CD14-positive monocyte (primary cell): ENCODE results near the gene CEP72. TPM values are rescaled to one million over a fixed set of nuclear protein-coding genes. Genes with fewer than 3 reads are reported as not detected.
A peak's percentile ranks its signal among the peaks of the same experiment; 100 is the strongest.

ENCODE experiments used
- DNase-seq, 3 donors: peaks; one replicate each; pipeline ENCODE4 v3.0.0-alpha.2; 2011 to 2022
- H2AFZ ChIP-seq: 2 replicates; pipeline ENCODE4 v1.6.0; 2012; ENCODE audit warnings: mild to moderate bottlenecking, low read depth, low read length, inconsistent platforms; ENCODE audit not compliant: insufficient read depth, poor library complexity, severe bottlenecking
- H3K27ac ChIP-seq, 2 donors: 1 replicate in 1 of 2; 2 replicates in 1 of 2; pipeline ENCODE4 v1.5.1; 2012 to 2013; ENCODE audit warnings: low read length in 2 of 2, control low read depth in 1 of 2, inconsistent platforms in 1 of 2, low read depth in 1 of 2, mild to moderate bottlenecking in 1 of 2
- H3K27me3 ChIP-seq, 2 donors: one replicate each; pipeline versions ENCODE4 v1.6.0 to v1.6.1; 2011 to 2013; ENCODE audit warnings: low read length in 2 of 2; ENCODE audit not compliant: control insufficient read depth in 2 of 2, insufficient read depth in 2 of 2
- H3K36me3 ChIP-seq, 2 donors: replicated peaks in 1 of 2; 1 replicate in 1 of 2; 2 replicates in 1 of 2; pipeline versions ENCODE4 v1.5.1 to v1.6.1; 2012 to 2013; ENCODE audit warnings: low read length in 2 of 2, control low read depth in 1 of 2, inconsistent platforms in 1 of 2, mild to moderate bottlenecking in 1 of 2; ENCODE audit not compliant: insufficient read depth in 2 of 2, control insufficient read depth in 1 of 2
- H3K4me1 ChIP-seq, 2 donors: 1 replicate in 1 of 2; 2 replicates in 1 of 2; pipeline versions ENCODE4 v1.5.1 to v1.6.1; 2012 to 2013; ENCODE audit warnings: low read length in 2 of 2, control low read depth in 1 of 2, inconsistent platforms in 1 of 2, mild to moderate bottlenecking in 1 of 2, moderate library complexity in 1 of 2; ENCODE audit not compliant: insufficient read depth in 2 of 2, control insufficient read depth in 1 of 2
- H3K4me2 ChIP-seq: replicated peaks from 2 replicates; pipeline ENCODE3; 2012; ENCODE audit warnings: low read length, moderate library complexity, mild to moderate bottlenecking; ENCODE audit not compliant: poor library complexity, severe bottlenecking; ENCODE audit errors: extremely low read depth
- H3K4me3 ChIP-seq, 3 experiments: fragments of 200-600 bp in 1 of 3; sonication (generic) in 1 of 3; replicated peaks in 1 of 3; 1 replicate in 2 of 3; 2 replicates in 1 of 3; pipeline ENCODE4 v1.5.1; 2011 to 2013; ENCODE audit warnings: low read length in 3 of 3, mild to moderate bottlenecking in 3 of 3, control low read depth in 2 of 3, low read depth in 2 of 3, inconsistent platforms in 1 of 3, moderate library complexity in 1 of 3
- H3K79me2 ChIP-seq: 2 replicates; pipeline ENCODE4 v1.6.0; 2012; ENCODE audit warnings: mild to moderate bottlenecking, control low read depth, inconsistent platforms, low read length, moderate library complexity; ENCODE audit not compliant: insufficient read depth
- H3K9ac ChIP-seq: 2 replicates; pipeline ENCODE4 v1.6.0; 2017; ENCODE audit warnings: low read length, mild to moderate bottlenecking; ENCODE audit not compliant: insufficient read depth, poor library complexity, severe bottlenecking
- H3K9me3 ChIP-seq, 2 donors: replicated peaks in 1 of 2; 1 replicate in 1 of 2; 2 replicates in 1 of 2; pipeline versions ENCODE4 v1.5.1 to v1.6.1; 2012 to 2013; ENCODE audit warnings: low read length in 2 of 2, control low read depth in 1 of 2; ENCODE audit not compliant: control insufficient read depth in 1 of 2, insufficient read depth in 1 of 2
- H4K20me1 ChIP-seq: 2 replicates; pipeline ENCODE4 v1.6.0; 2012; ENCODE audit warnings: mild to moderate bottlenecking, low read length, control low read depth, moderate library complexity; ENCODE audit not compliant: insufficient read depth
- H3K27ac Mint-ChIP-seq, 7 donors: one replicate each; pipeline ENCODE4 v1.8.0; 2020; ENCODE audit warnings: mild to moderate bottlenecking in 7 of 7, mixed read lengths in 7 of 7, moderate library complexity in 6 of 7, inconsistent platforms in 2 of 7
- H3K27me3 Mint-ChIP-seq, 3 donors: one replicate each; pipeline ENCODE4 v1.8.0; 2021 to 2022; ENCODE audit warnings: low read depth in 3 of 3, mild to moderate bottlenecking in 3 of 3, mixed read lengths in 3 of 3, moderate library complexity in 3 of 3, inconsistent platforms in 1 of 3
- H3K36me3 Mint-ChIP-seq, 2 donors: one replicate each; pipeline ENCODE4 v1.8.0; 2020; ENCODE audit warnings: mixed read lengths in 2 of 2, inconsistent platforms in 1 of 2, mild to moderate bottlenecking in 1 of 2
- H3K4me1 Mint-ChIP-seq: one replicate; pipeline ENCODE4 v1.8.0; 2020; ENCODE audit warnings: mild to moderate bottlenecking, mixed read lengths
- H3K4me3 Mint-ChIP-seq, 2 donors: one replicate each; pipeline ENCODE4 v1.8.0; 2020; ENCODE audit warnings: mild to moderate bottlenecking in 2 of 2, mixed read lengths in 2 of 2, moderate library complexity in 1 of 2
- H3K9me3 Mint-ChIP-seq, 7 donors: one replicate each; pipeline ENCODE4 v1.8.0; 2020 to 2022; ENCODE audit warnings: mixed read lengths in 7 of 7, mild to moderate bottlenecking in 6 of 7, moderate library complexity in 6 of 7, inconsistent platforms in 2 of 7
- CTCF ChIP-seq: fragments of 200-600 bp; IDR thresholded peaks from one replicate; pipeline ENCODE4 v1.8.0; 2022; ENCODE audit warnings: antibody characterized with exemption, mild to moderate bottlenecking
- WGBS: methylation state at CpG from one replicate; pipeline ENCODE4 v1.1.5; 2013; ENCODE audit warnings: missing lambda C conversion rate; ENCODE audit not compliant: insufficient coverage; 5-methylcytosine and 5-hydroxymethylcytosine counted together
- intact Hi-C, 2 donors: fragments of 100-400 bp; cut with micrococcal nuclease; formaldehyde crosslinking; loops; one replicate each; pipeline versions ENCODE4 v1.15.0 to v1.15.1; 2023
- polyA plus RNA-seq, 3 donors: library from polyadenylated mRNA; depleted of rRNA in 1 of 3; unstranded in 2 of 3; stranded (reverse) in 1 of 3; fragments of 300-500 nt in 2 of 3; fragments of >200 nt in 1 of 3; fragmentation: Illumina TruSeq in 2 of 3; gene quantifications; 1 replicate in 2 of 3; 2 replicates in 1 of 3; pipeline ENCODE4 v1.2.3, GENCODE V29; 2012 to 2021

The CEP72 gene
- polyA plus RNA-seq, 3 donors = 0.13 to 2.1 (median 0.24) TPM

- H3K36me3 Mint-ChIP-seq = peaks cover 8 to 9% of the 10 kb centered on the region in 2 donors
- H3K9me3 Mint-ChIP-seq = peaks cover 5 to 7% (median 6%) of the 10 kb centered on the region in 7 donors
- H3K4me1 Mint-ChIP-seq = peaks cover 25% of the 10 kb centered on the region
- peak overlapping the region; percentile 42 to 88 (median 85) for H3K4me3 ChIP-seq
- H4K20me1 ChIP-seq = no peaks in the 10 kb centered on the region
- no peaks in the 10 kb centered on the region for H3K9me3 ChIP-seq
- WGBS = 9% methylated on average over 45 of the region's 49 CpGs
- TF ChIP-seq CTCF = no peak
- peak overlapping the region; percentile 83 to 96 for H3K4me3 Mint-ChIP-seq
- no peak for DNase-seq
- peaks cover 20 to 33% of the 10 kb centered on the region in 2 donors for H3K4me1 ChIP-seq
- H3K27ac Mint-ChIP-seq = peak overlapping the region in 2 of 7 donors; percentile 42 to 65
- no peak overlapping the region for H3K27ac ChIP-seq
- H3K79me2 ChIP-seq = peaks cover 30% of the 10 kb centered on the region
- peaks cover 20 to 27% (median 26%) of the 10 kb centered on the region in 3 donors for H3K27me3 Mint-ChIP-seq
- peaks cover 0 to 21% of the 10 kb centered on the region in 2 donors for H3K27me3 ChIP-seq
- H2AFZ ChIP-seq = peak overlapping the region; percentile 91
- peak overlapping the region; percentile 90 for H3K4me2 ChIP-seq
- intact Hi-C loops = loop anchor here (5.0 to 10.0 kb wide), 8 partner anchors 70 to 1182 kb away; partner anchors contain the start of genes BRD9 (in 1 of the 2), EXOC3 (in 1 of the 2), MRPL36 (in 1 of the 2) and PDCD6 (in 1 of the 2)
- H3K36me3 ChIP-seq = no peaks in the 10 kb centered on the region
- H3K9ac ChIP-seq = peak overlapping the region; percentile 64
Observed at GRCh38 chr5:612498-613424, 621 bp downstream of the CEP72 start.

GRCh38 chr5:616484-617039 lies 4.4 kb downstream of the CEP72 start:
- Histone ChIP-seq H3K36me3 (peaks cover 12 to 27% of the 10 kb centered on the region in 2 donors), H3K27ac (no peak overlapping the region), H3K9ac (no peak overlapping the region), H3K27me3 (no peaks in the 10 kb centered on the region), H3K79me2 (peaks cover 30% of the 10 kb centered on the region), H3K9me3 (no peaks in the 10 kb centered on the region), H3K4me1 (peaks cover 16 to 29% of the 10 kb centered on the region in 2 donors), H2AFZ (no peak overlapping the region), H3K4me2 (no peak overlapping the region), H3K4me3 (no peak overlapping the region), H4K20me1 (no peaks in the 10 kb centered on the region)
- peaks cover 4 to 7% (median 5%) of the 10 kb centered on the region in 7 donors for H3K9me3 Mint-ChIP-seq
- DNase-seq = no peak
- H3K27me3 Mint-ChIP-seq = peaks cover 0 to 4% (median 0%) of the 10 kb centered on the region in 3 donors
- H3K4me1 Mint-ChIP-seq = peaks cover 21% of the 10 kb centered on the region
- no peak for TF ChIP-seq CTCF
- H3K36me3 Mint-ChIP-seq = peaks cover 37 to 44% of the 10 kb centered on the region in 2 donors
- WGBS = 85% methylated on average over 12 of the region's 13 CpGs
- intact Hi-C loops = loop anchor here (10.0 kb wide), 4 partner anchors 172 to 1178 kb away; partner anchors contain the start of genes EXOC3 (in 1 of the 2), MRPL36 (in 1 of the 2) and PDCD6 (in 1 of the 2)
- peak overlapping the region in 1 of 7 donors; percentile 69 for H3K27ac Mint-ChIP-seq
- no peak overlapping the region for H3K4me3 Mint-ChIP-seq
